Colonic mucosa (tissue), 4 donors: ENCODE results near the gene AAK1. TPM values are rescaled to one million over a fixed set of nuclear protein-coding genes. Genes with fewer than 3 reads are reported as not detected.

Experiments used
- DNase-seq: peaks from one replicate; pipeline ENCODE4 v3.0.0-alpha.2; 2020
- H3K27ac ChIP-seq: fragments of 200-600 bp; one replicate; pipeline ENCODE4 v1.8.0; 2021
- H3K27me3 ChIP-seq: fragments of 200-600 bp; one replicate; pipeline ENCODE4 v1.8.0; 2021
- H3K36me3 ChIP-seq: fragments of 200-600 bp; one replicate; pipeline ENCODE4 v1.8.0; 2021
- H3K4me1 ChIP-seq: fragments of 200-600 bp; one replicate; pipeline ENCODE4 v1.8.0; 2021; ENCODE audit warnings: mild to moderate bottlenecking
- H3K4me3 ChIP-seq: fragments of 200-600 bp; one replicate; pipeline ENCODE4 v1.8.0; 2021
- H3K9ac ChIP-seq, 2 donors: one replicate each; pipeline ENCODE4 v1.7.0; 2013; ENCODE audit warnings: control low read depth in 2 of 2, low read depth in 2 of 2, low read length in 2 of 2
- H3K9me3 ChIP-seq: fragments of 200-600 bp; one replicate; pipeline ENCODE4 v1.8.0; 2021
- CTCF ChIP-seq: fragments of 200-600 bp; IDR thresholded peaks from one replicate; pipeline ENCODE4 v1.8.0; 2022; ENCODE audit warnings: antibody characterized with exemption, mild to moderate bottlenecking
- intact Hi-C: fragments of 100-400 bp; cut with DNase I; formaldehyde crosslinking; loops from one replicate; pipeline ENCODE4 v1.14.1; 2022
- total RNA-seq, 2 donors: library from RNA; stranded (reverse); fragmentation: NEBNext Ultra II Directional in 1 of 2; extraction: Animal tissue kit (Norgen Biotek cat#: 25700) in 1 of 2; gene quantifications; one replicate each; pipeline ENCODE4 v1.2.1, GENCODE V29; 2021
- donor health status: healthy.
- donor health status: DM: no; HTN: no; CAD: no.
- donor health status: DM: no; HTN: no; CAD: no.

The AAK1 gene
- total RNA-seq, 2 donors from 2014 or later = 33.5 to 41.7 TPM

- no peak for DNase-seq
- Histone ChIP-seq H3K9ac (no peak overlapping the region), H3K9me3 (no peaks in the 10 kb centered on the region), H3K36me3 (no peaks in the 10 kb centered on the region), H3K4me1 (no peaks in the 10 kb centered on the region), H3K27me3 (no peaks in the 10 kb centered on the region), H3K4me3 (no peak overlapping the region), H3K27ac (no peak overlapping the region)
- intact Hi-C loops = no loop called here
- no peak for TF ChIP-seq CTCF
Observed at GRCh38 chr2:69545477-69545932, 98.0 kb downstream of the AAK1 start.

GRCh38 chr2:69544951-69545350, 98.6 kb downstream of the AAK1 start:
- Histone ChIP-seq H3K9me3 (no peaks in the 10 kb centered on the region), H3K27me3 (no peaks in the 10 kb centered on the region), H3K4me1 (no peaks in the 10 kb centered on the region), H3K36me3 (no peaks in the 10 kb centered on the region), H3K4me3 (no peak overlapping the region), H3K27ac (no peak overlapping the region), H3K9ac (no peak overlapping the region)
- DNase-seq = no peak
- intact Hi-C loops = no loop called here
- no peak for TF ChIP-seq CTCF

GRCh38 chr2:69539549-69539908, 104.0 kb downstream of the AAK1 start:
- Histone ChIP-seq H3K9ac (no peak overlapping the region), H3K4me3 (no peak overlapping the region), H3K27ac (no peak overlapping the region), H3K27me3 (no peaks in the 10 kb centered on the region), H3K9me3 (no peaks in the 10 kb centered on the region), H3K4me1 (no peaks in the 10 kb centered on the region), H3K36me3 (no peaks in the 10 kb centered on the region)
- intact Hi-C loops = no loop called here
- DNase-seq = no peak
- no peak for TF ChIP-seq CTCF

- DNase-seq = no peak
- no peak for TF ChIP-seq CTCF
- intact Hi-C loops = no loop called here
- Histone ChIP-seq H3K4me3 (no peak overlapping the region), H3K27ac (no peak overlapping the region), H3K9me3 (no peaks in the 10 kb centered on the region), H3K9ac (no peak overlapping the region), H3K27me3 (no peaks in the 10 kb centered on the region), H3K36me3 (no peaks in the 10 kb centered on the region), H3K4me1 (no peaks in the 10 kb centered on the region)
Observed at GRCh38 chr2:69538872-69539548, 104.5 kb downstream of the AAK1 start.

GRCh38 chr2:69538249-69538648, 105.3 kb downstream of the AAK1 start:
- Histone ChIP-seq H3K36me3 (no peaks in the 10 kb centered on the region), H3K4me1 (no peaks in the 10 kb centered on the region), H3K4me3 (no peak overlapping the region), H3K9me3 (no peaks in the 10 kb centered on the region), H3K9ac (no peak overlapping the region), H3K27me3 (no peaks in the 10 kb centered on the region), H3K27ac (no peak overlapping the region)
- no peak for DNase-seq
- TF ChIP-seq CTCF = no peak
- intact Hi-C loops = no loop called here
